Measurements from ENCODE around the gene EPHA6.
A peak's percentile ranks its signal among the peaks of the same experiment; 100 is the strongest.

The EPHA6 gene

GRCh38 chr3:96814651-96815567, 515 bp downstream of the EPHA6 start:
- no peak for TF ChIP-seq CTCF (conservative IDR thresholded peaks at IDR 0.05)
- H3K27ac ChIP-seq = peak overlapping the region; percentile 80

DNA sequence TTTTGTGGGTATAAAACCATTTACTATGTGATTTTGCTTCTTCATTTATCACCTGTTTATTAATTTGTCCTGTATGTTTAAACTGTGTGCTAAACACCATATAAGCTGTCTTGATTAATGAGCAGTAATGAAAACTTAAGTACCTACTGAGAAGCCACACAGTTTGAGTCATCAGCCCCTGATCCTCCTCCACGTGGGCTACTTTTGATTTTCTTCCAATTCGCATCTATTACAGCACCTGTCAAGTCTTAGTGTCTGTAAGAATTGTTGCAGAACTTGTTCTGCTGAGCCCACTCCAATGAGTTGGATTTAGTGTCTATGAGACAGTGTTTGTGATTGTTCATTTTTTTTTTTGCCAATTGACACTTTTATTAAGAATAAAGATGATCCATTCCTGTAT, 16.8 kb downstream of the EPHA6 start:
- H3K27ac ChIP-seq = no peak overlapping the region
- no peak for TF ChIP-seq CTCF (conservative IDR thresholded peaks at IDR 0.05)

GRCh38 chr3:96833301-96833700, 18.9 kb downstream of the EPHA6 start:
- no peak overlapping the region for H3K27ac ChIP-seq
- no peak for TF ChIP-seq CTCF (conservative IDR thresholded peaks at IDR 0.05)

GRCh38 chr3:96836153-96836915, 21.9 kb downstream of the EPHA6 start:
- no peak overlapping the region for H3K27ac ChIP-seq
- TF ChIP-seq CTCF (conservative IDR thresholded peaks at IDR 0.05) = no peak

DNA sequence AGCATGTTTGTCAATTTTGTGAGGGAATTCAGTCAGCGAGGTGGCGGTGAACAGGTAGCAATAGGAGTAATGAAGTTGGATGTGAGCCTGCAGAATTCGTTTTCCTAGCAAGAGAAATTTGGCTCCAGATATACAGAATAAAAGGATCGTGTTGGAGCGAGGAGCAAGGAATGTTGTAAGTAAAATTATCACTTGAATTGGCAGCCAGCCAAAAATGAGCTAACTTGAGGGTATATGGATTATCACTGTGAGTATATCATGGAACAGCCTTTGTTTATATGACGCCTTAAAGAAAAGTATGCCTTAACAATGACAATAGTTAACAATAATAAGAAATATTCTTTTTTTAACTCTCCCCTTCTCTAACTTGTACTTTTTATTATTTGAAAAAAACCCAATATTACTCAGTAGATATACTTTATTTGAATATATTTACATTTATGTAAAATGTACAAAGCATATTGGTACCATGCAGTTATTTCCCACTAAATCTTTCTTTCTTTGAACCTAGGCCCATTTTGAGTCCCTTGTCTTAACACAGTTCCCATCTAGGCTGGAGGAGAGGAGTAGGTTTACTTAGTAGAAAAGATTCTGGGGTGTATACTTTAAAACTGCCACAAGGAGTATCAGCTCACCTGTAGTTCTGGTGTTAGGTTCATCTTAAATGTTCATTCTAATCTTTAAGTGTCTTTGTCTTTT, 29.3 kb downstream of the EPHA6 start:
- H3K27ac ChIP-seq = no peak overlapping the region
- TF ChIP-seq CTCF (conservative IDR thresholded peaks at IDR 0.05) = no peak

GRCh38 chr3:96844204-96844514, 29.8 kb downstream of the EPHA6 start:
- H3K27ac ChIP-seq = no peak overlapping the region
- no peak for TF ChIP-seq CTCF (conservative IDR thresholded peaks at IDR 0.05)

GRCh38 chr3:96852849-96853248, 38.5 kb downstream of the EPHA6 start:
- TF ChIP-seq CTCF (conservative IDR thresholded peaks at IDR 0.05) = no peak
- no peak overlapping the region for H3K27ac ChIP-seq

Data from VCaP (cell line).